ENCODE data around the gene JAK1.
A peak's percentile ranks its signal among the peaks of the same experiment; 100 is the strongest.

The JAK1 gene

DNA sequence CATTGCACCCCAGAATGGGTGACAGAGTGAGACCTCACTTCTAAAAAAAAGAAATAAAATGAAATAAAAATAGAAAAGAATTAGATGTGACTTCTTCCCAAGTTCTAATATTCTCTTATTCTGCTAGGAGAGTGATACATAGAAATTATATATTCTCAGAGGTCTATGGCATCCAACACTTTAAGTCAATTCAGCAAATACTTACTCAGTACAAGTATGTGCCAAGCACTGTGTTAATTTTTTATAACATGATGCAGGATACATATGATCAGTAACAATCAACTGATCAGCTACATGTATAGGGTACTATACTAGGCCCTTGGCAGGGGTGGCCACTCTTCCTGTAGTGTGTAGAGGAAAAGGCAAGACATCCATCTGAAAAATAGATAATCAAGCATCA, 13.0 kb upstream of the JAK1 start:
- DNase-seq: no peak

DNA sequence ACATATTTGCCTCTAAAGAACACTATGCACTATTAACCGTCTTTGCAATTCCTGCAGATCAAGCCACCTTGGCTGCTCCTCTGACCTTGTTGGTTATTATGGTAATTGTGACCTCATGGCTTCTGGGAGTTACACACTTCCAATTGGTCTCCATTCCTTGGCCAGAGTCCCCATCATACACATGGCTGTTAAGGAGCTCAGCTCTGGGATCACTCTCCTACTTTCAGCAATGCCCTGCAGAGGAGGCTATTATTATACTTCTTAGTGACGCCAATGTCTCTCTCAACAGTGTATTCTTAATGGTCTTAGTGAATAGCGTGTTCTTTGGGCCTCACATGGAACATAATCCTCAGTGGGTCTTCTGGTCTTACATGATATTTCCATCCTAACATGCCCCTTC, 10.0 kb upstream of the JAK1 start:
- no peak for DNase-seq

DNA sequence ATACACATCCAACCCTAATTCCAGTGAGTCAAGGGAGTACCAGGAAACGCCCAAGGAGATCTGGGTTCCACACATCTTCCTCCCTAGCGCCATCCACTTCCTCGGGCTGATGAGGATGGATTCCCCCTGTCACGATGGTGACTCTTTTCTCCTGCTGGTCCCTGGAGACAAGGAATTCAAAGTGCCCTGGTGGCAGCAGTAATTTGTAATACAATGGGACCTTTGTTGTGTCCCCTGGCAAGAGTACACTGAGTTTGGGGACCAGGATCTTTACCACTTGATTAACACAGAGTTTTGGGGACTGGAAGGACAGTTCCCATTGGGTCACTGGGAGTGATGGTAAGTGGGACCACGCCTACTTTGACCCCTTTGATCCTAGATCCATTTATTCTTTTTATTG, 9.4 kb upstream of the JAK1 start:
- no peak for DNase-seq

DNA sequence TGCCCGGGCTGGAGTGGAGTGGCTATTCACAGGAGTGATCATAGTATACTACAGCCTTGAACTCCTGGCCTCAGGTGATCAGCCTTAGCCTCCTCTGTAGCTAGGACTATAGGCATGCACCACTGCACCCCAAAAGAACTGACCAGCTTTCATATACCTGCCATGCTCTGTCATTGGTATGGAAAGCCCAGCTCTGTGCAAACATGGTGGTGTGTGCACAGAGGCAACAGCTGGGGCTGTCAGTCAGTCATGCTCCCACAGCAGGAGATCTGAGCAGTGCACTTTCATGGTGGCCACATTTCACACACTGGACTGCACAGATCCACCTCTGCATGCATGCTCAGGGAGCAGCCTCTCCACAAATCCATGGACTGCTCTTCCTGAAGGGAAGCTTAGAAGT, 8.8 kb upstream of the JAK1 start:
- DNase-seq: no peak

DNA sequence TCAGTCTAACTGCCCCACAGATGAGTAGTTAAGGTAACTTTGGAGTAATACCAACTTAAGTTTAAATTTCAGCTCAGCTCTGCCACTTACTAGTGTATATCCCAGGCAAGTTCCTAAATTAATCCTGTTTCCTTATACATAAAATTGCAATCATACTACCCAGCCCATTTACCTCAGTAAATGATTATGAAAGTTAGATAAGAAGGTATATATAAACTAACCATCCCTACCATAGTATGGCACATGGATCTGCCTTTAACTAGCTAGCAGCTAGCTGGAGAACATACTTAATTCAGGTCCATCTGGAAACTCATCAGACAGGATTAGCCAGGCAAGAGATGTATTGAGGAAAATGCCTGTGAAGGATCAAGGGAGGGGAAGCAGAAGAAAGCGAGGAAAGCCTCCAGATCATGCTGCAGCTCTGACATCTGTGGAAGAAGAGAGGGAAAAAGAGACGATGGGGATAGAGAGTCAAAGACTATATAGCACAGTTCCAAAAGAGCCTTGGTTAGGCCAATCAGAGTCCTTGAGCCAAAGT, 8.0 kb upstream of the JAK1 start:
- no peak for DNase-seq

DNA sequence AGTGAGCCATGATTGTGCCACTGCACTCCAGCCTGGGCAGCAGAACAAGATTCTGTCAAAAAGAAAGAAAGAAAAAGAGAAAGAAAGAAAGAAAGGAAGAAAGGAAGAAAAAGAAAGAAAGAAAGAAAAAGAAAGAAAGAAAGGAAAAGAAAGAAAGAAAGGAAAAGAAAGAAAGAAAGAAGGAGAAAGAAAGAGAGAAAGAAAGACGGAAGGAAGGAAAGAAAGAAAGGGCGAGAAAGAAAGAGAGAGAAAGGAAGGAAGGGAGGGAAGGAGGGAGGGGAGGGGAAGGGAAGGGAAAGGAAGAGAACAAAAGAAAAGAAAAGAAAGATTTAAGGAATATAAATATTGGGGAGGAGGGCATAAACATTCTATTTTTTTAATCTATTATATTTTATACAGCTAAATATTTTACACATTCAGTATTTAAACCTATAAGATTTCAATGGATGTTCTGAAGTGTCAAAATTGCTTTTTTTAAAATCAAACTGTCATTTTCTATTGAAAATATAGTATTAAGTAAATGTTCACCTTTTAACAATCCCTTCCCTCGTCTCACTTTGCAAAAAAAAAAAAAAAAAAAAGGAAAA, 6.8 kb upstream of the JAK1 start:
- DNase-seq: no peak

DNA sequence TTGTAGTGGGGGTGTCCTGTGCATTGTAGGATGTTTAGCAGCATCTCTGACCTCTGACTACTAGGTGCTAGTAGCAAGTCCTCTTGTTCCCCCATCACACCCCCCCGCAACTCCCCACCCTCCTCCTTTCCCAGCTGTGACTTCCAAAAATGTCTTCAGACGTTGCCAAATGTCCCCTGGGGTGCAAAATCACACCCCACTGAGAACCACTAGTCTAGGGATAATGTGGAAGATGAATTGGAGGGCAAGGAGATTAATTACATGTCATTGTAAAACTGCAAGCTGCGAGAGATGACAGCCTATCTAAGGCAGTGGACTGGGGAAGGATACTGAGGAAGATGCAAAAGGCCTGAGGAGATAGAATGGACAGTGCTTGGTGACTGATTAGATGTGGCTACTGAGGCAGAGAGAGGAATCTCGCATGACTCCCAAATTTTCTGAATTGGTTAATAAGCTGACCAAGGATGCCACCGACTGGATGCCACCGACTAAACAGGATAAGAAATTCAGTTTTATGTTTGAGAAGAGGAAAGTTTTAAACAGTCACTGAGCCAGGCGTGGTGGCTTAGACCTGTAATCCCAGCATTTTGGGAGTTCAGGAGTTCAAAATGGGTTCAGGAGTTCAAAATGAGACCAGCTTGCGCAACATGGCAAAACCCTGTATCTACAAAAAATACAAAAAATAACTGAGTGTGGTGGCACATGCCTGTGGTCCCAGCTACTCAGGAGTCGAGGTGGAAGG, 3.1 kb upstream of the JAK1 start:
- no peak for DNase-seq

DNA sequence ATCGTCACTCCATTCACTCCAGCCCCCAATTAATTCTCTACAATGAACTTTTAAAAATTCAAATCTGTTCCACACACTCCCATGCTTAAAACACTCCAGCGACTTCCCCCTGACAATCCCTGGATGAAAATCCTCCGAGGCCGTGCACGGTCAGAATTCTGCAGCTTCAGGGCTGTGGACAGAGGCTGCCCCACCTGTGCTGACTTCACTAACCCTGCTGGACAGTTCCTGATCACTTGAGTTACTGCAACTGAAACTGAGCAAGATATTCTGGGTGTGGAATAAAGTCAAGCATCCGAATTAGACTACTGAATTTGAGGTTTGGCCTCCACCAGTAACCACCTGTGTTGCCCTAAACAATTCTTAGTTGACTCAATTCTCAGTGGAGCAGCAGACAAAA, 1.0 kb upstream of the JAK1 start:
- no peak for DNase-seq

DNA sequence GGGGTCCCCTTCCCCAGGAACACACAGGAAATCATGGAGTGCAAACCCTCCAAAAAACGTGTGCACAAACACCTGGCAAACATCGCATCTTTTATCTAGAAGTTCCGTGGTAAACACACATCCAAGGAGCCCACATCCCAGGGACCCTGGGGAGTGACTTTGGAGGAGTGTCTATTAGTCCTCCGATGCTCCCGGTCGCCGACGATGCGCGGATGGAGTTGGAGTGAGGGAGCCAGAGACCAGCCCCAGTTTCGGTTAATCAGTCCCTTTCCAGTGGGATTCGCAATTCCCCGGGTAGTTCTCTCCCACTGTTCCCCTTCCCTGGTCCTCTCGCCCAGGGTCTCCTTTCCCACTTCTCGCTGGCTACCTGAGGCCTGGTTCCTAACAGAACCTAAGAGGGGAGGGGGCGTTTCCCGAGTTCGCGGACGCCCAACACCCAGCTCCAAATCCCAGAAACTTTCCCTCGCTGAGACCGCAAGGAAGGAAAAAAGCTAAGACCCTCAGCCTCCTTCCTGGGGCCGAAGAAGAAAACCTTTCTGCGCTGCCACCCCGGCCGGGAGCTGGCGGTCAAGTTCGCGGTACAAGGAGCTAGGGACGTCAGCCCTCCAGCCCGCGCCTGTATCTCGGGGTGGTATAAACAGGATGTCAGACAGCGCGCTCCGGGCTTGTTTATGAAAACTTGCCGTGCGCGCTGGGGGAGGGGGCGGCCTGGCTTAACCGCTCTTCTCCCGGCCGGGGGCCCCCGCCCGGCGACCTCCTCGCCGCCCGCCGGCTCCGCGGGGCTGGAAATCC, 787 bp downstream of the JAK1 start:
- DNase-seq: peak; percentile 83

DNA sequence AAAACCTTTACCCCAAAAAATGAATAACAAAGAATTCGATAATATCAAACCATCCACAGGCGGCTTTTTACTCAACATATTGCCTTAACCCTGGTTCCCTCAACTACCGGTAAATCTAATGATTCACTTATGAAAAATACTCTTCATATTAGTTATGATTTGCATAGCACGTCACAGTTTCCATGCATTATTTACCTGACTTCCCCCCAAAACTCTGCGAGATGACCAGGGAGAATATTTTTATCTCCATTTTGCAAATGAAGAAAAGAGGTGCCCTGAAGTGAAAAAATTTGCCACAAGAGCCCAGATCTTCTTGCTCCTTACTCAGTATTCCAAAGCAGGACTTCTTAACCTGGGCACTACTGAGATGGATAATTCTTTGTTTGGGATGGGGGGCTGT, 2.9 kb downstream of the JAK1 start:
- no peak for DNase-seq

DNA sequence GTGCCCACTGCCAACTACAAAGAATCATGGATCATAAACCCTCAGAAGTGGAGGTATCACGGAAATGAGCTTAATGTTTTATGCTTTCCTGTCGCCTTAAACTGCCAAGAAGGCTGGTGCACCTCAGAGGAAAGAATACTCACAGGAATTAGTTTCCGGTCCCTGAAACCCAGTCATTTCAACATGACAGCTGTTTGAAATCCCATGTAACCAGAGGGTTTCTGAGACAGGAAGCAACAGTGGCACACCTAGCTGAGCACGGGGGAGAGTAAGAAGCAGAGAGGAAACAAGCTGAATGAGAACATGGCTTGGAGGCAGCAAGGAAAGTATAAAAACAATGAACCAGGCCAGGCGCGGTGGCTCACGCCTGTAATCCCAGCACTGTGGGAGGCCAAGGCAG, 3.9 kb downstream of the JAK1 start:
- DNase-seq: peak; percentile 42

DNA sequence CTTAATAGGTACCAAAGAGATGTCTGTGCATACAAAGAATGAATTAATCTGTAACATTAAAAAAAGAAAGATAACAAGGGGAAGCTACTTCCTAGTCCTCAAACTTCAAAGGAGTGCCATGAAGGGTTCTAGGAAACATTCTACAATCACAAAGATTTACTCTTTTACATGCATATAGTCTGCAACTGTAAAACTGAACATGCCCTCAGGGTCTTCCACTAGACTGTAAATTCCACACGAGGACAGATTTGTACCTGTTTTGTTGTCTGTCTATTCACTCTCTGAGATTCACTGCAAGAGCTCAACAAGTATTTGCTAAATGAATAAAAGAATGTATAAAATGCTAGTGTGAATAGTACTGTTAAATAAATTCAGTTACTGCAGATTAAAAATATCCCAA, 4.4 kb downstream of the JAK1 start:
- DNase-seq: no peak

DNA sequence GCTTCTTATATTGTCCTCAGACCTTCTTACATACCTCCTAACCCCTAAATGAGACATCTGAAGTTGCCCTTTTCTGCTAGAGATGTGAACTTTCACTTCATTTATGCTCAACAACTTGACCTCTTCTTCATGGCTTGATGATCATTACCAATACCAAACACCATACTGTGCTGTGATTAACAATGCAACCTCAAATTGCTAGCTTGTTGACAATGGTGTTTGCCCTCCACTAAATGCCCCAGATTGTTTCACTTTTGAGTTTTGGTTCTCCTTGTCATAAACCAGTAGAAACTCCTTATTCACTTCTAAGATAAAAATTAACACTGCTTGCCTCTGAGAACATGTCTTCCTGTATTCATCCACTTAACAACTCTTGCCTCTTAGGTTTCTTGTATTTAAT, 5.6 kb downstream of the JAK1 start:
- no peak for DNase-seq

DNA sequence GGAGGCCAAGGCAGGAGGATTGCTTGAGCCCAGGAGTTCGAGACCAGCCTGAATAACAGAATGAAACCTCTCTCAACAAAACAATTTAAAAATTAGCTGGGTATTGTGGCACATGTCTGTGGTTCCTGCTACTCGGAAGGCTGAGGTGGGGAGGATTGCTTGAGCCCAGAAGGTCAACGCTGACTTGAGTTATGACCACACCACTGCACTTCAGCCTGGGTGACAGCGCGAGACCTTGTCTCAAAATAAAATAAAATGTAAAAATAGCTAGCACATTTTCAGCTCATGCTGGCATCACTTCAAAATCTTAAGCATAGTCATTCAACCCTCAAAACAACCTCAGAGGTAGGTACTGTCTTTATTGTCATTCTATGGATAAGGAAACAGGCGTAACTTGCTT, 6.4 kb downstream of the JAK1 start:
- DNase-seq: no peak

DNA sequence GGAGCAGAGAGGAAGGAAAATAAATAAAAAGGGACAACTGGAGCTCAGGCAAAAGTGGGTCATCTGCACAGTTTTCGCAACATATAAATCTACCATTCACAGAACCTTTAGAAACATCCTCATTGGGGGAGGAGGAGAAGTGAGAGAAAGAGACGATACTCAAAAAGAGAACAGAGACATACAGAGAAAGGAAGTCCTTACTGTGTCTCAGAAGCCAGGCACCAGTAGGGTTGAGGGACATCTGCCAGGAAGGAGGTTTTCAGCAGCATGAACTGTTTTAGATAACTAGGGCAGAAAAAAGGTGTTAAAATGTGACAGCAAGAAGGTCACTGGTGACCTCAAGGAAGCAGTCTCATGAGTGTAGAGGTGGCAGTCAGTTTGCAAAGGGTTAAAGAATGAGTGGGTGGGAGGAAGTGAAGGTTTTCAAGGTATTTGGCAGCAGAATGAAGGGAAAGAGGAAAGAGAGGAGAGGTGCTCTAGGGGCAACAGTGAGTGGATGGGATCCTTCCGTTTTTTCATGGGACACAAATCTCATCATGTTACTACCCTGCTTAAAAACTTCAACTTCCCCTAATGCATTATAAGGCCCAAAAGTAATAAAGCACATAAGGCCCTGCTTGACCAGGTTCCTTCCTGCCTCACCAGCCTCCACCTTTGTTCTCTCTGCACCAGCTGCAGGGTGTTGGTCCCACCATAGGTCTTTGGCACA, 9.5 kb downstream of the JAK1 start:
- DNase-seq: peak; percentile 34

DNA sequence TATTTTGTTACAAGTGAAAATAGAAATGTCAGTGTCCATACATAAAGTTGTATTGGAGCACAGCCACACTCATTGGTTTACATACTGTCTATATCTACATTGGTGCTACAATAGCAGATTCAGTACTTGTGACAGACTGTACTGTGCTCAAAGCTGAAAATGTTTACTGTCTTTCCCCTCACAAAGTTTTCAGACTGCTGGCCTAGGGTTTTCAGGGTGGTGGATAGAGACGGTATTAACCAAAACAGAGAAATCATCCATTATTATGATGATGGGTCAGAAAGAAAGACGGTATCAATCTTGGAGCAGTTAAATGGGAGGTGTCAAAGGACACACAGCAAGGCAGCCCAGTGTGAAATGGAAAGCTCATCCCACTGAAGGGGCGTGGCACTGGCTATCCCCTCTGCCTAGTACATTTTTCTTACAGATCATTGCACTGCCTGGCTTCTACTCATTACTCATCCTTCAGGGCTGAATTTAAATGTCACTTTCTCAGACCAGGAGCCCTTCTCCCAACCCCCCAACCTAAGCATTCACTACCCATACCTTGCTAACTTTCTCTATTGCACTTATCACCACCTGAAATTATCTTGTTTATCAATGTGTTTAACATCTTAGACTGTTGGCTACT, 10.2 kb downstream of the JAK1 start:
- DNase-seq: no peak

DNA sequence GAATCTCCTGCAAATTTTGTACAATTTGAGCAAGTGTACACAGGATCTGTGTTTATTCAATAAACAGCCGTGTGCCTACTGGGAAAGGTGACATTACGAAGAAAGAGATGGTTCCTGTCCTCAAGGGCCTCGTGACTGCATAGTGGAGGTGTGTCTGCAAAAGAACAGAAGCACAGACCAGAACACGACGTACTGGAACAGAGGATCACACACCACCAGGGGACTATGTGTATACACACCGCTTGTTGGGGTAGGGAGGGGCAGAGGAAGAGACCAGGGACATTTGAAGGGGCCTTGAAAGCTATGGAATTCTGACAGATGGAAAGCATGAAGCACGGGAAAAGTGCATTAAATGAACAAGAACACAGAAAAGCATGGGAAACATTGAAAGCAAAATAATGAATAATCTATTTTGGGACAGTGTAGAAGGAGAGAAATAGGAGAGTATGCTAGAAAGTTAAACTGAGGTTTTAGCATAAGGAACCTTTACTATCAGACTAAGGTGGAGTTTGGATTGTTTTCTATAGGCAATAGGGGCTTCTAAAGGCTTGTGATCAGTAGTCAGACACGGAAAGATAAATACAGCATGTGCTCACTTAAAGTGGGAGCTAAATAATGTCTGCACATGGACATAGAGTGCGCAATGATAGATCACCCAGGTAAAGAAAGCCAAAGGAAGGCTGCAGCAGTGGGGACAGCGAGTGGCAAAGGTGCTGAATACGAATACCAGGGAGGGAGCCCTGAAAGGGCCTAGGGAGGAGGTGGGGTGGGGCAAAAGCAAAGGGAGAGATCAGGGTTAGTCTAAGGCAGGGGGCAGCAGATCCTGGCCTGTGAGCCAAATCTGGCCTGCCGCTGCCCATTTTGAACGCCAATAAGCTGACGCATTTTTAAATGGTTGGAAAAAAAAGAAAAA, 11.0 kb downstream of the JAK1 start:
- no peak for DNase-seq

DNA sequence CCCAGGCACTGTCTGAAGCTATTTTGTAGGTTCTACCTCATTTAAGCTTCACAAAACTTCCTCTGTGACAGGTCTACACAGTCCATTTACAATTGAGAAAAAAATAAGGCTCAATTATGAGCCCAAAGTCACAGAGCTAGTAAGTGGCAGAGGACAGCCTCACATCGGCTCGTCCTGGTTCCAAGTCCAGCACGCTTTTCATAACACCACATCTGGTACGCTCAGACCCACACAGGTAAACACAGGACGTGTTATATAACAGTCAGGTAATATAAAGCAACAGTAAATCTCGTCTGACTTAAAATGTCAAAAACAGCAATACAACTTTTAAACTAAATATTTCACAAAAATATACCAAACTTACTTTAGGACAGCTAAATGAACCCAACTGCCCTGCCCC, 13.1 kb downstream of the JAK1 start:
- no peak for DNase-seq

DNA sequence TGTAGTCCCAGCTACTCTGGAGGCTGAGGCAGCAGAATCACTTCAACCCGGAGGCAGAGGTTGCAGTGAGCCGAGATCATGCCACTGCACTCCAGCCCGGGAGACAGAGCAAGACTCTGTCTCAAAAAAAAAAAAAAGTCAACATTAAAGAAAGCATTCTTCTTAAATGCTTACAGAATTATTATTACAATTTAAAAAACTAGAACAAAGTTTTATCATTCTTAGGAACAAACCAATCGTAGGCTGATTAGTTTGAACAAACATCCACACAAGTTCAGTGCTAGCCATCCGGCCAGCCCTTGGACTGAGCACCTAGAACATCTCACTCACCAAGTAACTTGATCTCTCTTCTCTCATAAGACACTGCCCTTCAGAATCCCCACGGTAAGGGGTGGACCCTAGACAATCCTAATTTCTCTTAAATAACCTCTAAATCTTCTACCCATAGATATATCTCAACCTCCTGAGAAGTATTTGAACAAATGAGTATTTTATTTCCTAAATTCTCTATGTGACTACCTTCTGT, 16.0 kb downstream of the JAK1 start:
- no peak for DNase-seq

DNA sequence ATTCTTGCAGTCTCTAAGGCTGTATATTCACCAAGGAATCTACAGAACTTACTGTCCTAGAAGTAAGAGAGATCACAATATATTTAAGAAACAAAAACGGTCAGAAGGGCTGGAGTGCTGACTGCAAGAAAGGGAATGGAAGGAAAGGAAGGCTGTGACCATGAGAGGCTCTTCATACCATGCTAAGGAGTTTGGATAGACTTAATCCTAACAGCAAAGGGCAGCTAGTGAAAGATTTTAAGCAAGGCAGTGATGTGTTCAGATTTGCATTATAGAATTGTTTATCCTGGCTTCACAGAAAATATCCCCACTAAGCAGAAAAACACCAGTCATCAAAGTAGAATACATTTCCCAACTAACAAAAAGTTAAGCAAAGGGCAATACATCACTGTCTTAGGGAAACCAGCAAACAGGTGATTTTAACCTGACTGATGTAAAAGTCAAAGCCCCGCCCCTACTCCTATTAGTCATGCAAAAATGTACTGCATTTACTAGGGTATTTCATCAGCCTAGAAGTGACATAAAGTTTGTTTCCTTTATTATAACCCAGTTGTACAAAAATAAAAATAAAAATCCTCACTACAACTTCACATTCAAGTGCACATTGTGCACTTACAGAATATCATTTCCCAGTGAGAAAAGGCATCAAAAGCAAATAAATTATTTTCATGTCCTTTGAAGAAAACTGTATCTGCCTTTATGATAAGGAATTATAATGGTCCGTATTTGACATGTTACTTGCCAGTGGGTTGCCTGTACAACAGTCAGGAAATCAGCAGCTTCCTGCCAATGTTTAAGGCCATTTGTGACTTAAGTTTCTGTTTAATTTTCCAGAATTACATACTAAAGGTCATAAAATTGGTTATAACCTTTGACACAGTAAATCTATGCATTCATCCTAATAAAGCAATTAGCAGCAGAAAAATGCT, 17.2 kb downstream of the JAK1 start:
- peak; percentile 20 for DNase-seq
